Measurements from ENCODE around the gene HDAC6.

The HDAC6 gene

DNA sequence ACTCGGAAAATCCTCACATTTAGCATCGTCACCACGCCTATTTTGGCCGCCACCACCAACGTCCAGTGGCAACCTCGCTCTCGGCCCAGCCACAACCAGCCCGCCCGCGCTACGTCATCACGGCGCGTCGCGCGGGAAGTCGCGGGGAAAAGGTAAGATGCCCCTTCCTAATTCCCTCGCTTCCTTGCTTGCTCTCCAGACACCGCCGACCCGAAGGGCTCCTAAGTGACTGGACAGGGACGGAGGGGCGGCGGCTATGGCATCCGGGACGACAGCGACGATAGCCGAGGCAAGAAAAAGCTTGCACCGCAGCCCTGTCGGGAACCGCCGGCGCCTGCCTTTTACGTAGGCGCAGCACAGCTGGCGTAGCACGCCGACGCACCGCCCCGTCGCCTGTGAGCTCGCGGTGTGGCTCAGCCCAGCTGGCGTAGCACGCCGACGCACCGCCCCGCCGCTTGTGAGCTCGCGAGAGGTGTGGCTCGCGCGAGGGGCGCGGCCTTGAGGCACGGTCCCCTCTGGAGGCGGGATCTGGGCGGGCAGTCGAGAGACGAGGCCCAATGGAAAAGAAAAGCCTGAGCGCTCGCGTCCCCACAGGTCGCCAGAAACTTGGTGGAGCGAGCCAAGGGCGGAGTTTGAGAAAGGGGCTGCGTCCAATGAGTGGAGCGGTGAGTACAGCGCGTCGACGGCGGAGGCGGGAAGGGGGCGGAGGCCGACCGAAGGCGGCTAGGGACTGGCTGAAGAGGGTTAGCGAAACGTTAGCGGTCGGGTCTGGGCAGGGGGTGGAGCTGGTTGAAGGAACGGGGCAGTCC, at the start of gene HDAC6:
HDAC6 (plus strand) TSS at position 788 of the 809 bp plus-strand sequence. CDS start 626 bp downstream, outside the sequence.
- DNase-seq, result peak; percentile 95

DNA sequence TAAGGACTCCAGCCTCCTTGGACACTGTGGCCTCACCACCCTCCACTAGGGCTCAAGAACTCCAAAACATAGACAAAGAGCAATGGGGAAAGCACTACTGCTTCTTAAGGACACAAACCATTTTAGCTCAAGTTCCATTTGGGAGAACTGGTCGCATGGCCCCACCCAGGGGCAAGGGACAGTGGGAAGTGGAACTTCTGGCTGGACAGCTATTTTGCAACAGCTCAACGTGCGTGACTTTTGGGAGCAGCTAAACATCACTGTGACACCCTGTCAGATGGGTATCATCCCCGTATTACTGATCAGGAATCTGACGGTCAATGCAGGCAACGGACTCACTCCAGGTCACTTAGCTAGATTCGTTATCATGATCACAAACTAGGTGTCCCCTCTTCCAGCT, 49.4 kb upstream of the HDAC6 start:
- no peak for DNase-seq

DNA sequence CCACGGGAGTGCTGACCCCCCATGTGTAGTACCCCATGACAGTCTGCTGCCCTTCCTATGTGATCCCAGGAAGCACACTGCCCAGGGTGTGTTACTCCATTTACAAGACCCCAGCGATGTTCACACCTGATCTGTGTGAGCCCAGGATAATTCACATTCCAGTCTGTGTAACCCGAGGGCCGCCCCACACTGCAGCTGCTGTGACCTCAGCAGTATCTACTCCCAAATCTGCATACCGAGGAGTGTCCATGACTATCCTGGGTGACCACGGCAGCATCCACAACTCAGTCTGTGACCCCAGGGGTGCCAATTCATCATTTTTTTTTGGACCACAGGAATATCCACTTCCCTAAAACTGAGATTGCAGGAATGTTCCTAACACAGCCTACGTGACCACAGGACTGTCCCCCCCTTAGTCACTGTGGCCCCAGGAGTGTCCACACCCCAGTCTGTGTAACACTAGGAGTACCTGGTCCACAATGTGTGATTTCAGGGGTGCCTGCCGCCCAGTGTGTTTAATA, 48.1 kb upstream of the HDAC6 start:
- DNase-seq, result no peak

DNA sequence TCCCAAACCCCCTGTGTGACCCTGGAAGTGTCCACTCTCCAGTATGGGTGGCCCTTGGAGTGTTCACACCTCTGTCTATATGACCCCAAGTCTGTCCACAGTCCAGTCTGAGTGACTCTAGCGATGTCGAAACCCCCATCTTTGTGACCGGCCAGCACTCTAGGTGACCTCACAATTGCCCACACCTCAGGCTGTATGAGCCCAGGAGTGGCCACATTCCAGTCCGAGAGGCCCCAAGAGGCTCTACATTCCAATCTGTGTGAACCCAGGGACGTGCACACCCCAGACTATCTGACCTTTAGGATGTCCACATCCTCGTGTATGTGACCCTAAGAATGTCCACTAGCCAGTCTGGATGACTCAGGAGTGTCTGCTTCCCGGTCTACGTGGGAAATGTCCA, 47.6 kb upstream of the HDAC6 start:
- DNase-seq, result no peak

DNA sequence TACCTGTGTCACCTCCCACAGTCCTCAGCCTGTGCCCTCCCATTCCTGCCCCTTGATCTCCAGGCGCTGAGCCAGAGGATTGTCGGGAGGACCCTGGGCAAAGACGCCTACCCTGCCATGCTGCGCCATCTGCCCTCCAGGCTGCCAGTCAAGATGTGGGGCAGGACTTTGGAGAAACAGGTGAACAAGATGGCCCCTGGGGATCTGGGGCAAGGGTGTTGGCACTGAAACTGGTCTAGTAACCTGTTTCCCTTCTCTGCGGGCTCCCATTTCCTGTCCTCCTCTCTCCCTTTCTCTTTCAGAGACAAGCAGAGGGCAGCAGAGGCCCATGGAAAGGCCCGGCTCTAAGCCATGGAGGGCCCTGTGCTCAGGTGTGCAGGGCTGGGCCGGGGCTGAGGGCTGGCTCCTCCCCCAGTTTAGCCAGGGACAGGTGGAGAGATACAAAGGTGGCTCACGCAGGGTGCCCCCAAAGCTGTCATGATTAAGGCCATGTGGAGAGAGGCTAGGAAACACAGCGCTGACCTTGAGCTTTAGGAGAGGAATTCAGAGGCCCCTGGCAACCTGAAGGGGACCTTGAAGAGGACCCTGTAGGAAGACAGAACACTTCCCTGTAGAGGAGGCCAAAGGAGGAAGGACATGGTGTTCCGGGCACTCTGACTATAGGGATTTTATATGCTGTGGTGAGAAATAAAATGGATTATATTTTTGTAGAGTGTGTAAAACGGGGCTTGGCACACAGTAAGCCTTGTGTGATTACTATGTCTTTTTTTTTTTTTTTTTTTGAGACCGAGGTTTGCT, 40.0 kb upstream of the HDAC6 start, which contains the start of gene GLOD5:
GLOD5 (plus strand) TSS at position 74 of the 798 bp plus-strand sequence; CDS start at position 118, 44 bp downstream.
- peak; percentile 30 for DNase-seq

DNA sequence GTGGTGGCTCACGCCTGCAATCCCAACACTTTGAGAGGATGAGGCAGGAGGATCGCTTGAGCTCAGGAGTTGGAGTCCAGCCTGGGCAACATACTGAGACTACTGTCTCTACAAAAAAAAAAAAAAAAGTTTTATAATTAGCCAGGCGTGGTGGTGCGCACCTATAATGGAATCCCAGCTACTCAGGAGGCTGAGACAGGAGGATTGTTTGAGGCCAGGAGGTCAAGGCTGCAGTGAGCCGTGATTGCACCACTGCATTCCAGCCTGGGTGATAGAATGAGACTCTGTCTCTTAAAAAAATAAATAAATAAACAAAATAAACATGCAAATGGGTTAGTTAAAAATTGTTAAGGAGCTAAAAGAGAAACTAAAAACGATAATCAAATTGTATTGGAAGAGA, 32.6 kb upstream of the HDAC6 start:
- no peak for DNase-seq

DNA sequence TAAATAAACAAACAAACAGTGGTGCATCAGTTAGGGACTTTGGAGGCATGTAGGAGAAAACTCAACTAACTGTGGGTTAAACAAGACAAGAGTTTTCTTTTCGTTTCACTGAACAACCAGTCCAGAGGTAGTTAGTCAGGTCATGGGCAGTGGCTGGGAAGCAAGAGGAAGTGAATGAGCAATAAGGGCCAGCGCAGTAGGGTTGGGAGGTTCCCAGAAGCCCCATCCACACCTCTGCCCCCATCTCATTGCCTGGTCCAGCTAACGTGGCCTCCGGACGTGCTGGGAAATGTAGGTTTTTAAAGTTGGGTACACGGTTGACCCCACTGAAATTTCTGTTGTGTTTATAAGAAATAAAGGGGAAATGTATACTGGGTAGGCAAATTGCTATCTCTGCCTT, 31.6 kb upstream of the HDAC6 start:
- no peak for DNase-seq

DNA sequence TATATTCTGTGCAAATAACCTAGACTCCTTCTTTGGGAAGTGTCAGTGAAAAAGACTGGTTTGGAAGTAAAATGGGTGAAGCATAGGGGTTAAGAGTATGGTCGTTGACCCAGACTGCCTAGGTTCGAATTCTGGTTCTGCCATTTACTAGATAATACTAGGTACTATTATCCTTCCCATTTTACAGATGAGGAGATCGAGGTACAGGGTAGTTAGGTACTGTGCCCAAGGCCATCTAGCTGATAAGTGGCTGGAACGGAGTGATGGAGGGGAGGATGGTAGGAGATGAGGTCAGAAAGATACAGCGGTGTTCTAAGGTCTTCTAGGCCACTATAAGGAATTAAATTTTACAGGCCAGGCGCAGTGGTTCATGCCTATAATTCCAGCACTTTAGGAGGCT, 29.3 kb upstream of the HDAC6 start:
- no peak for DNase-seq

DNA sequence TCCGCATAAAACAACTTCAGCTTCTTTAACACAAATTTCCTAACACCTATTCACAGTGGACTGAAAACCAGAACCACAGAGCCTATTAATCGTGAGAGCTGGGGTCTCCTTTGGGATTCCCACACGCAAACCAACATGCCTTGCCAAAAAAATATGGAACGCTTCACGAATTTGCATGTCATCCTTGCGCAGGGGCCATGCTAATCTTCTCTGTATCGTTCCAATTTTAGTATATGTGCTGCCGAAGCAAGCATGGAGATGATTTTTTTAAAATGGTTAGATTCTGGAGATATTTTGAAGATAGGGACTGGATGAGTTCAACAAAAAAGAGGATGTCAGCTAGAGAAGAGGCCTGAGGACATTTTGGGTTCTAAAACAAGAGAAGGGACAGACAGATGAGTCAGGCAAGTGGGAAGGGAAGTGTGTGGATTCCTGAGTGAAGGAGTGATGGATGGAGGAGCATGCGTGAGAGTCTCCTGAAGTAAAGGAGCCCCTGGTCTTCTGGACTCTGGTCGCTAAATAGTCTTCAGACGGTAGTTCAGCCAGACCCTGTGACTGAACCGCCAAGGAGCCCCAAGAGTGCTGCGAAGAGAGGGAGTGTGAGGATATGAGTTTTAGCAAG, 24.9 kb upstream of the HDAC6 start:
- DNase-seq, result no peak

DNA sequence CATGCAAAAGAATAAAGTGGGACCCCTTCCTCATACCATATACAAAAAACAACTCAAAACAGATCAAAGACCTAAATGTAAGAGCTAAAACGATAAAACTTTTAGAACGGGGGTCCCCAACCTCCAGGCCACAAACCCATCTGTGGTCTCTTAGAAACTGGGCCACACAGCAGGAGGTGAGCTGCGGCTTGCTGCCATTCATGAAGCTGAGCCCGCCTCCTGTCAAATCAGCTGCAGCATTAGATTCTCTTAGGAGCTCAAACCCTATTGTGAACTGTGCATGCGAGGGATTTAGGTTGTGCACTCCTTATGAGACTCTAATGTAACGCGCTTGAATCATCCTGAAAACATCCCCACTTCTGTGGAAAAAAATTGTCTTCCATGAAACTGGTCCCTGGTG, 22.5 kb upstream of the HDAC6 start:
- DNase-seq, result no peak

DNA sequence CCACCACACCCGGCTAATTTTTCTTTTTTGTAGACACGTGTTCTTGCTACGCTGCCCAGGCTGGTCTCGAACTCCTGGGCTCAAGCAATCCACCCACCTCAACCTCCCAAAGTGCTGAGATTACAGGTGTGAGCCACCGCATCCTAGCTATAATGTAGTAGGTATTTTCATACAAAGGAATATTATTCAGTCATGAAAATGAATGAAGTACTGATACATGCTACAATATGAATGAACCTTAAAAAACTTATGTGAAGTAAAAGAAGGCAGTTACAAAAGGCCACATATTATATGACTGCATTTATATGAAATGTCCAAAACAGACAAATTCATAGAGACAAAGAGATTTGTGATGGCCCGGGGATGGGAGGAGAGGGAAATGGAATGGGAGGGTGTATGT, 20.2 kb upstream of the HDAC6 start:
- DNase-seq, result no peak

DNA sequence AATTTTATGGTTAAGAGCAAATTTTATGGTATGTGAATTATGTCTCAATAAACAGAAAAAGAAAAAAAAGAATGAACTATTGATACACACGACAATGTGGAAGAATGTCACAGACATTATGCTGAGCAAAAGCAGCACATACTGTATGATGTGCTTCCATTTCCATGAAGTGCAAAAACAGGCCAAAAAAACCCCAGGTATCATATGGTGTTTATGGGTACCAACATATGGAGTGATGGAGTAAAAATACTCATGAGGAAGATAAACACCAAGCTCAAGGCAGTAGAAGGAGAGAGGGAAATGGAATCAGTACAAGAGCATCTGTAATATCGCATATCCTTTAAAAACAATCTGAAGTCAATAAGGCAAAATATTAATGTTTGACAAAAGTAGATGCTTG, 19.7 kb upstream of the HDAC6 start:
- DNase-seq, result no peak

DNA sequence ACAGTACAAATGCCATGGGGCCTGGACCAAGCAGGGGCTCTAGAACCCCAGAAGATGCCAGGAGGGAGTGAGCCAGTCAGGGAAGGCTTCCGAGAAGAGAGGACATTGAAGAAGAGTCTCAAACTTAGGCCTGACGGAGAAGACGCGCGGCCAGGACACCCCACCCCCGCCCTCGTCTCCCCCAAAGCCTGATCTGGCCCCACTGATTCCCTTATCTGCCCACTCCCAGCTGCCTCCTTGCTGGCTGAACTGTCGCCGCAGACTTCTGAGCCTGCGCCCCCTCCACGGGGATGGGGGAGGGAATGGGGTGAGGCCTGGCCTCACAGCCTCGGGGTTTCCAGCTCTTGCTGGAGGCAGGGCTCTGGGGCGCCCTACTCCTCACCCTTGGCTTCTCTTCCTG, 19.1 kb upstream of the HDAC6 start:
- no peak for DNase-seq

DNA sequence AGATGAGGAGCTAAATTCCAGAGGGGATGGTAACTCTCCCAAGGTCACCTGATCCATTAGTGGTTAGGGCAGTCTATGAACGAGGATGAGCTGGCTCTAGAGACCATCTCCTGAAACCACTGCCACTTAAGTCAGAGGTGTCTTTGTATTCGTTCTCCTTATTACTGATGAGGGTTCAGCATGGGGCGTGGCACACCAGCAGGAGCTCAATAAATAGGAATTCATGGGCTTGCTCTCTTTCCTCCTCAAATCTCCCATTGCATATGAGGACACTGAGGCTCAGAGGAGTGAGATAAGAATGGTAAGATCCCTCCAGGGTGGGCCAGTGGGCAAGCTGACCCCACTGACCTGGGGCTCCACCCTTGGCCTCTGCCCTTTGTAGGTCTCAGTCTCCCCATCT, 17.1 kb upstream of the HDAC6 start:
- no peak for DNase-seq

DNA sequence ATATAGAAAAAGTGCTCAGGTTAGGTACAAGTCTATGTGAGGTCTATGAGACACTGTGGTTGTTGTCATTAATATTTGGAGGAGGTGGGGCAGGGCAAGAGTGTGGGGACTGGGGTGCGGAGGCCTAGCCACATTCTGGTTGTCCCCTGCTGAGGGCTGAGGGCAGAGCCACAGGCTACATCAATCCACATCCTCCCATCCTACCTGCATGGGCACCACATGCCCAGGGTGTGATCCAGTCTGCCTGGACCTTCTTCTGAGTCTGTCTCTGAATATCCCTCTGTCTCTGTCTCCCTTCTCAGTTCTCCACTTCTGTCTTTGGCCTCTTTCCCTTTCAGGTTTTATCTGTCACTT, 16.7 kb upstream of the HDAC6 start:
- DNase-seq, result no peak

DNA sequence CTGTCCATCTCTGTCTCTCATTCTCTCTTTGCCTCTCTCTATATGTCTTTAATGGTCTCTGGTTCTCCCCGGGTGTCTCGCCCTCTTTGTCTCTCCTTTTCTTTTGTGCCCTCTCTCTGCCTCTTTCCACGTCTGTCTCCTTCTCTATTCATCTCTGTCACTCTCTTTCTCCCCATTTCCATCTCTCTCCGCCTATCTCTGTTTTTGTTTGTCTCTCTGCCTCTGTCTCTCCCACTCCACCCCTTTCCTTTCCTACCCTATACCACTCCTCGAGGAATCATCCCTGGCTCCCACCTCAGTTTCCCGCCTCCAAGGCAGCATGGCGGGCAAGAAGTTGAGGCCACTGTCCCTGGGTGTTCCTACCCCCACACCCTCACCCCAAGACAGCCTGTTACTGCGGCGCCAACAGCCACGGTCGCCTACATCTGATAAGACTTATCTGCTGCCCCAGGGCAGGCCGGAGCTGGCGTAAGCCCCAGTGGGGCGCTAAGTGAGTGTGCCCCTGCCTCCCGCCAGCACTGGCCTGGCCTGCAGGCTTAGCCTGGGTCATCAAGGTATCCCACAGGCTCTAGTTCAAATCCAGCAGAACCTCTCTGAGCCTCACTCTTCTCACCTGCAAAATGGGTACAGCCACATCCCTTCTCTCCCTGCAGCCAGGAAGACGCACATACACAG, 16.2 kb upstream of the HDAC6 start:
- no peak for DNase-seq

DNA sequence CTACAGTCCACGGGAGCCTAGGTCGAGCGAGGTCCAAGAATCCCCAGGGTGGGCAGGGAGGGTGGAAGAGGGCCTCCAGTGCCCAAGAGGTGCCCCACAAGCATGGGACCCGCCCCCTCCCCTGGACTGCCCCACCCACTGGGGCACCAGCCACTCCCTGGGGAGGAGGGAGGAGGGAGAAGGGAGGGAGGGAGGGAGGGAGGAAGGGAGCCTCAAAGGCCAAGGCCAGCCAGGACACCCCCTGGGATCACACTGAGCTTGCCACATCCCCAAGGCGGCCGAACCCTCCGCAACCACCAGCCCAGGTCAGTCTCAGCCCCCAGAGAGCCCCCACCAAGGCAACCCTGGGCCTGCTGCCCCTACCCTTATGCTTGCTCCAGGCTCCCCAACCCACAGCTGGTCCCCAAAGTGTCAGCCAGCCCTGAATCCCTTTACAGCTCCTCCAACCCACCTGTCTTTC, 15.5 kb upstream of the HDAC6 start, which contains the start of gene GATA1:
GATA1 (plus strand) TSS at position 250 of the 460 bp plus-strand sequence. CDS start 4,520 bp downstream, outside the sequence.
- no peak for DNase-seq

DNA sequence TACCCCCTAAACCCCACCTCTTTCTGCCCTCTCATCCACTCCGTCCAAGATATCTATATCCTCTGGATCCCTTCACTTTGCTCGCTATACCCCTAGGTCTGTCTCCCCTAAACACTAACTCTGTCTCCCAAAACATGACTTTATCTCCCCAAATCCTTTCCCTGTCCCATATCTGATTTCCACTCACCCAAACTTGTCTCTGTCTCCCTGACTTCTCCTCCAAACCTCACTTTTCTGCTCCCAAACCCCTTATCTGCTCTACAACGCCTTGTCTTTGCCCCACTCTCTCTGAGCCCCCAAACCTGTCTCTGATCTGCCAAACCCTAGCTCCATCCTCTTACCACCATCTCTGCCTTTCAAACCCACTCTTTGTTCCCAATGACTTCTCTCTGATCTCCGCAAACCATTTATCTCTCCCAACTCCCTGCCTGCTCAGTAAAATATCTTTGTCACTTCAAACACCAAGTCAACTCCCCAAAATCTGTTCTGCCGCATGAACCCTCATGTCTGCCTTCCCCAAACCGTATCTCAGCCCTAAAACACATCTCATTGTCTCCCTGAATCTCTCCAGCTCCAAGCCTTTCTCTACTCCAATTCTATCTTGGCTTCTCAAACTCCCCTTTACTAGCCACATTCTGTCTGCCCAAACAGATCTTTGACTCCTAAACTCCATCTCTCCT, 14.9 kb upstream of the HDAC6 start:
- no peak for DNase-seq

DNA sequence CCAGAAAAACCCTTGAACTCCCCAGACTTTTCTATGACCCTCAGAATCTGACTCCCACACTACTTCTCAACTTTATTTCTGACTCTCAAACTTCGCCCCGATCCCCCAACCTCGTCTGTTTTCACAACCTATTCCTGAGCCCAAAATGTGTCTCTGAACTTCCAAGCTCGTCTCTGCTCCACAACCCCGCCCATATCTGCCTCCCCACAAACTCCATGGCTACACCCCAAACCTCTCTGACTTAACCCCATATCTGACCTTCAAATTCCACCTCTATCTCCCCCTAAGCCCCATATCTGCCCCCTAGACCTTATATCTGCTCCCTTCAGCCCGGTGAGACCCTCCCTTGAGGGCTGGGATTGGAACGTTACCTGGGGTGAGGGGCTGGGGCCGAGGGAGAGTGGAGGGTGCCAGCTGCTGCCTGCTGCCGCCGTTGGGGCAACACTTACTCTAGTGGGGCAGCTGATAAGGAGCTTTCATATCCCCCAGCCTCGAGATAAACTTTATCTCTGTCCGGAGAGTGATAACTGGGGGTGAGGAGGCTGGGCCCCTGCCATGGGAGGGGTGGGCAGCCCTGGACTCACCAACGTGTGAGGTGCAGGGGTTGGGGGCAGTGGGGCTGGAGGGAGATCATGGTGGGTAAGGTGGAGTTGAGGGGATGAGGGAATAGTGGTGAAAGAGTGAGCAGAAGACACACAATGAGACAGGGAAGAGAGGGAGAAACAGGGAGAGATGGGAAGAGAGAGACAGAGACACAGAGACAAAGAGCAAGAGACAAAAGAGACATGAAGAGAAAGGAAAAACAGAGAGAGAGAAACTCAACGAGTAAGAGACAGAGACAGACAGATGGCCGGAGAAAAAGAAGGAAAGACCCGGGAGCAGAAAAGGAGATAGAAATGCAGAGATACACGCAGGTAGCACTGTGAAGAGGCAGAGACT, 14.1 kb upstream of the HDAC6 start:
- DNase-seq, result no peak

DNA sequence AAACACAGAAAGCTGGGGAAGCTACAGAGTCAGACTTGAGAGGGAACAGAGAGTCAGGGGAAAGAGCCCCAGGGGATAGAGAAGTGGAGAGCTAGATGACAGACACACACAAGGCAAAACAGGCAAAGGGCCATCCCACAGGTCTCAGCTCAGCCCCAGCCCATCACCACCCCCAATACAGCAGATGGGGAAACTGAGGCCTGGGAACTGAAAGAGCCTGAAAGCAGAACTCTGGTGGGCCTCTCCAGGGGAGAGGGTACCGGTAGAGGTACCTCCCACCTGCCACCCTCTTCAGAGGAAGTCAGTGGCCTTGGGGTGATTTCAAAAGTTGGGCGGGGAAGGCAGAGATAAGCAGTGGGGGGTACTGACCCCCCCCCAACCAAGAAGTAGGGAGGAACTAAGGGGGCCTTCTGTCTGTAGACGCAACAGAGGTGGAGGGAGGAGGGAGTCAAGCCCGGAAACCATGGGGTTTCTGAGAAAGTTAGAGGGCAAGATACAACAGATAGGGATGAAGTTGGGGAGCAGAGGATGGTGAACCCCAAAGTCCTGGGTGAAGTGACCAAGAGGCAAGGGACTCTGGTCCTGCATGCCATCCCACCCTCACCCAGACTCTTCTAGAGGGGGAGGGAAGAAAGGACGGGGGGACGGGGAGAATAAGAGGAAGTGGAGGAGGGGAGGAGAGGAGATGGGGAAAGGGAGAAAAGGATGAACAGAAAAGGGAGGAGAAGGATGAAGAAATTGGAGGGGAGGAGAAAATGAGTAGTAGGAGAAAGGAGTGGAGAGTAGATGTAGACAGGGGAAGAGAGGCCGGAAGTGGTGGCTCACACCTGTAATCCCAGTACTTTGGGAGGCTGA, 12.3 kb upstream of the HDAC6 start:
- DNase-seq, result no peak

Data from NCI-H774 (cell line).